Activated B cell treated with CpG ODN at 0.5 μM for 24 hours (primary cell): Measurements from ENCODE around the gene STAMBPL1. TPM values are rescaled to one million over a fixed set of nuclear protein-coding genes. Genes with fewer than 3 reads are reported as not detected.

Experiments used
- ATAC-seq: fragments of 200-7000 bp; cut with Tn5 transposase; one replicate; pipeline ENCODE4 v1.10.0; 2021; ENCODE audit warnings: low read depth, mild to moderate bottlenecking, moderate library complexity
- CTCF ChIA-PET: fragments of 350-600 bp; sonication (Branson Sonifier 250); formaldehyde crosslinking; loops from one replicate; lab custom pipeline; 2021; ENCODE audit warnings: antibody characterized with exemption; lab: Charles Lee
- POLR2A ChIA-PET: fragments of 350-600 bp; sonication (Branson Sonifier 250); formaldehyde crosslinking; loops from one replicate; lab custom pipeline; 2021; ENCODE audit warnings: antibody characterized with exemption; lab: Charles Lee
- DNase-seq: peaks from one replicate; pipeline ENCODE4 v3.0.0; 2022
- H3K27ac Mint-ChIP-seq: one replicate; pipeline ENCODE4 v1.8.0; 2020; ENCODE audit warnings: mixed read lengths
- H3K27me3 Mint-ChIP-seq: one replicate; pipeline ENCODE4 v1.8.0; 2021; ENCODE audit warnings: mixed read lengths
- H3K36me3 Mint-ChIP-seq: one replicate; pipeline ENCODE4 v1.8.0; 2021; ENCODE audit warnings: low read depth, mixed read lengths
- H3K4me1 Mint-ChIP-seq: one replicate; pipeline ENCODE4 v1.8.0; 2021; ENCODE audit warnings: mixed read lengths
- H3K4me3 Mint-ChIP-seq: one replicate; pipeline ENCODE4 v1.8.0; 2020; ENCODE audit warnings: mild to moderate bottlenecking, mixed read lengths
- H3K9me3 Mint-ChIP-seq: one replicate; pipeline ENCODE4 v1.8.0; 2020; ENCODE audit warnings: mixed read lengths
- intact Hi-C: fragments of 100-400 bp; cut with micrococcal nuclease; formaldehyde crosslinking; loops from one replicate; pipeline ENCODE4 v1.15.1; 2024
- total RNA-seq: library from RNA; stranded (reverse); gene quantifications from 2 replicates; pipeline ENCODE4 v1.2.3, GENCODE V29; 2022
- TF ChIP-seq, protein P1 (sequence below): fragments of 200-600 bp; IDR thresholded peaks from one replicate; pipeline ENCODE4 v1.8.0; 2022; ENCODE audit warnings: antibody characterized with exemption, mild to moderate bottlenecking

Gene STAMBPL1
- total RNA-seq = 38.7 and 44.5 TPM in 2 replicates

GRCh38 chr10:88879534-88880281, at the start of gene STAMBPL1:
Gene STAMBPL1, plus strand, starts transcription at chr10:88880245. Its CDS starts 21,464 bp downstream, at chr10:88901709.
- intact Hi-C loops = loop anchor here (1.0 to 5.0 kb wide), 10 partner anchors 11 to 1062 kb away; partner anchors contain the start of genes FAS, KIF20B, KLLN and PTEN
- Mint-ChIP-seq H3K27me3 (no peaks in the 10 kb centered on the region), H3K4me3 (peak within 1 kb of the TSS; percentile 96), H3K4me1 (peaks cover 44% of the 10 kb centered on the region), H3K9me3 (no peaks in the 10 kb centered on the region), H3K27ac (peak within 1 kb of the TSS; percentile 99), H3K36me3 (peaks cover 14% of the 10 kb centered on the region)
- POLR2A ChIA-PET = interaction anchor here (0.6 to 13.3 kb wide), 23 partner anchors 9 to 1017 kb away, joined by 3 to 294 read pairs (median 4); partner anchors contain the start of genes FAS, IFIT5 and LIPA
- no peak for DNase-seq
- CTCF ChIA-PET = interaction anchor here (0.7 to 2.3 kb wide), 13 partner anchors 9 to 338 kb away, joined by 3 to 15 read pairs (median 4); no protein-coding TSS in a partner anchor
- peak; percentile 57 for ATAC-seq
- TF ChIP-seq, protein P1, sequence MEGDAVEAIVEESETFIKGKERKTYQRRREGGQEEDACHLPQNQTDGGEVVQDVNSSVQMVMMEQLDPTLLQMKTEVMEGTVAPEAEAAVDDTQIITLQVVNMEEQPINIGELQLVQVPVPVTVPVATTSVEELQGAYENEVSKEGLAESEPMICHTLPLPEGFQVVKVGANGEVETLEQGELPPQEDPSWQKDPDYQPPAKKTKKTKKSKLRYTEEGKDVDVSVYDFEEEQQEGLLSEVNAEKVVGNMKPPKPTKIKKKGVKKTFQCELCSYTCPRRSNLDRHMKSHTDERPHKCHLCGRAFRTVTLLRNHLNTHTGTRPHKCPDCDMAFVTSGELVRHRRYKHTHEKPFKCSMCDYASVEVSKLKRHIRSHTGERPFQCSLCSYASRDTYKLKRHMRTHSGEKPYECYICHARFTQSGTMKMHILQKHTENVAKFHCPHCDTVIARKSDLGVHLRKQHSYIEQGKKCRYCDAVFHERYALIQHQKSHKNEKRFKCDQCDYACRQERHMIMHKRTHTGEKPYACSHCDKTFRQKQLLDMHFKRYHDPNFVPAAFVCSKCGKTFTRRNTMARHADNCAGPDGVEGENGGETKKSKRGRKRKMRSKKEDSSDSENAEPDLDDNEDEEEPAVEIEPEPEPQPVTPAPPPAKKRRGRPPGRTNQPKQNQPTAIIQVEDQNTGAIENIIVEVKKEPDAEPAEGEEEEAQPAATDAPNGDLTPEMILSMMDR = no peak

DNA sequence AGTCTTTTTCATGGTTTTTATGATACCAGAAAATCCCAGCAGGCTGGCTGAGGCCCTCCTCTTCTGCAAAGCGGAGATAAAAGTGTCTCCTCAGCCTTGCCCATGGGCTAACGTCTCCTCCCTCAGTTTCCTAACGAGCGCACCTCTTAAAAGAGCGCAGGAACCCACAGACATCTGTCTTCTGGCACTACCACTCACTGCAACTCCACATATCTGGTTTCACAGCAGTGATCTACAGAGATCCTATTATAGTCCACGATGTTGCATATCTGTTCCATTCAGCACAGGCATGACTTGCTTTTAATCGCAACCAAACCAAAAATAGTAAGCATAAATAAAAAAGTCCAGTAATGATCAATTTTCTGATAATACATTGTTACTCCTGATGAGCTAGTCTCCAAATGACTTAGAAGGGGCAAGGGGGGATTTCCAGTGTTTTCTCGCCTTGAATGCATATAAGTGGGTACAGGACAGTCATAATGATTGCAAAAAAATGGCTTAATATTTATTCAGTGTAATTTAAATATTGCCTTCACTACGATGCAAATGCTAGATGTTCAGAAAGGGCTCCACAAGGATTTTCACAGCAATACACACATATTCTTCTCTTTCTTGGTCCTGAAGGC, 49.3 kb upstream of the STAMBPL1 start:
- CTCF ChIA-PET = interaction anchor here (1.0 to 12.7 kb wide), 2 partner anchors 102 to 388 kb away, joined by 4 to 449 read pairs; no protein-coding TSS in a partner anchor
- intact Hi-C loops = no loop called here
- Mint-ChIP-seq H3K4me3 (no peak overlapping the region), H3K36me3 (no peaks in the 10 kb centered on the region), H3K4me1 (peaks cover 8% of the 10 kb centered on the region), H3K27me3 (peaks cover 5% of the 10 kb centered on the region), H3K9me3 (no peaks in the 10 kb centered on the region), H3K27ac (no peak overlapping the region)
- TF ChIP-seq, protein P1 = no peak
- POLR2A ChIA-PET = interaction anchor here (0.7 kb wide), 1 partner anchor 101 kb away, joined by 3 read pairs; no protein-coding TSS in a partner anchor
- no peak for ATAC-seq
- DNase-seq = no peak

DNA sequence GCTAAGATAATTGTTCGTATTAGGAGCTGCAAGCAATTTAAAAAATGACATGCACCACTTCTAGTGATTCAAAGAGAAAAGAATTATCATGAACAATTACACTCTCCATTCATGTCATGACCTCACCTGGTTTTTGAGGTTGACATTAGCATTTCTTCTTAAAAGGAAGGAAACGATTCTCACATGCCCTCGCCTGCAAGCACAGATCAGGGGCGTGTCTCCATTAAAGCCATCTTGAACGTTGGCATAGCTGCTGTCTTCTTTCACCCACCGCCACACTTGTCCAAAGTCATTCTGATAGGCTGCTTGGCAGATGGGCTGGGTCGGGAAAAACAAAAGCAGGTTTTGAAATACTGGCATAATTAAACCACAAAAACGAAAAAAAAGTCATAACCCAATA, 48.3 kb upstream of the STAMBPL1 start:
- DNase-seq (no peak), ATAC-seq (no peak)
- ChIA-PET POLR2A (interaction anchor here (0.5 kb wide), 1 partner anchor 71 kb away, joined by 4 read pairs; no protein-coding TSS in a partner anchor), CTCF (interaction anchor here (12.7 kb wide), 1 partner anchor 101 kb away, joined by 449 read pairs; no protein-coding TSS in a partner anchor)
- Mint-ChIP-seq H3K36me3 (no peaks in the 10 kb centered on the region), H3K4me1 (peaks cover 2% of the 10 kb centered on the region), H3K4me3 (no peak overlapping the region), H3K9me3 (no peaks in the 10 kb centered on the region), H3K27me3 (peaks cover 5% of the 10 kb centered on the region), H3K27ac (no peak overlapping the region)
- intact Hi-C loops = no loop called here
- TF ChIP-seq, protein P1 = no peak

DNA sequence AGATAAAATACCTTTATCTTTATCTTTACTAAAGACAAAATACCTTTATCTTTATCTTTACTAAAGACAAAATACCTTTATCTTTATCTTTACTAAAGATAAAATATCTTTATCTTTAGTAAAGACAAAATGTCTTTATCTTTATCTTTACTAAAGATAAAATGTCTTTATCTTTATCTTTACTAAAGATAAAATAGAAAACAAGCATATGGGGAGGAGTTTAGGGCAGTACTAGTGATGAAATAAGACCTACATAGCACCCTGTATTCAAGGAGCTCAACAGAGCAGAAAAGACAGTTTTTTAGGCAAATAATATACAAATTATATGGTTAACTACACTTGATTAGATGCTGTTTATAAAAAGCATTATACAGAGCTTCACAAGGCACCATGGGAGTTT, 47.7 kb upstream of the STAMBPL1 start:
- Mint-ChIP-seq H3K4me1 (peaks cover 2% of the 10 kb centered on the region), H3K36me3 (no peaks in the 10 kb centered on the region), H3K4me3 (no peak overlapping the region), H3K27ac (no peak overlapping the region), H3K9me3 (no peaks in the 10 kb centered on the region), H3K27me3 (peaks cover 5% of the 10 kb centered on the region)
- intact Hi-C loops = no loop called here
- TF ChIP-seq, protein P1 = no peak
- DNase-seq = no peak
- CTCF ChIA-PET = interaction anchor here (0.8 to 12.7 kb wide), 2 partner anchors 100 to 197 kb away, joined by 3 to 449 read pairs; no protein-coding TSS in a partner anchor
- POLR2A ChIA-PET = no interaction called here
- ATAC-seq = no peak
